ENCODE data around the gene C16orf54. TPM values are rescaled to one million over a fixed set of nuclear protein-coding genes. Genes with fewer than 3 reads are reported as not detected.
A peak's percentile ranks its signal among the peaks of the same experiment; 100 is the strongest.

The C16orf54 gene
- total and polyA plus RNA-seq, 9 of the 15 experiments (the other 6 are each of a cell fraction or from before 2014, with no cell fraction given): 0.09 TPM; not detected in 8

DNA sequence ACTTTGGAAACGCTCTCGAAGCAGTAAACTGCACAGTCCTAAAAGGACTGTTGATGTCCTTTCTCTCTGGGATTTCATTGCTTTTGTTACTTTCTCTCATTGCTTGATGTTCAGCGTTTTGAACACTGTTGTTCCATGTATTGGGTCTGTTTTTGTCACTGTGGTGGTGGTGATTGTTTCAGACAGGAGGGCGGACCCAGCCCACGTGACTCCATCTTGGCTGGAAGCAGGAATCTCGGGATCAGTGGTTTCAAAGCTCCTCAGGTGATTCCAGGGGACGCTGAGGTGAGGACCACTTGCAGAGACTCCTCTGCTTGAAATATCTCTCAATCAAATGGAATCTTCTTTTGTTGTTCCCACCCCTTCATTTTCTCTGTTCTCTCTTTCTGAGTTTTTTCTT, 18.3 kb downstream of the C16orf54 start:
- Histone ChIP-seq H3K27me3 (ENCODE audit: control insufficient read depth in 2 of 2, insufficient read depth in 2 of 2, low read length in 2 of 2) (no peaks in the 10 kb centered on the region), H3K4me3 (no peak overlapping the region), H3K9ac (ENCODE audit: insufficient read depth in 1 of 2, low read depth in 2 of 2, low read length in 2 of 2) (no peak overlapping the region; a peak in 1 of 4 replicates), H4K20me1 (replicated peaks; ENCODE audit: control insufficient read depth, insufficient read depth, low read length) (no peaks in the 10 kb centered on the region), H3K4me2 (ENCODE audit: insufficient read depth, low read length) (no peak overlapping the region), H3K36me3 (ENCODE audit: control insufficient read depth, insufficient read depth, low read length) (no peaks in the 10 kb centered on the region), H3K9me3 (replicated peaks; ENCODE audit: control insufficient read depth, insufficient read depth, low read depth, low read length) (no peaks in the 10 kb centered on the region), H3K79me2 (ENCODE audit: control insufficient read depth, insufficient read depth, low read length) (no peaks in the 10 kb centered on the region), H3K27ac (ENCODE audit: extremely low read depth, low read depth, low read length) (no peak overlapping the region), H2AFZ (ENCODE audit: low read depth, low read length) (peak overlapping the region; percentile 54), H3K9me1 (ENCODE audit: control insufficient read depth, insufficient read depth, low read length) (no peaks in the 10 kb centered on the region), H3K4me1 (replicated peaks in 1 of 2; ENCODE audit: control insufficient read depth in 2 of 2, insufficient read depth in 2 of 2, low read length in 2 of 2) (peaks cover 0 to 3% of the 10 kb centered on the region in 2 experiments; a peak in 4 of 5 replicates)
- ChIA-PET POLR2A (interaction anchor here (0.6 to 0.7 kb wide), 2 partner anchors 82 to 268 kb away, joined by 3 to 4 read pairs; partner anchors contain the start of gene INO80E), CTCF (ENCODE audit: low intra/inter-chr PET ratio) (no interaction called here)
- intact Hi-C loops (cut with micrococcal nuclease) (no loop called here), in situ Hi-C loops (cut with MboI) (no loop called here)
- BruUV-seq (replicated peaks): no TSS peak
- DNase-seq (ENCODE audit: extremely low read depth in 1 of 4, low spot score in 3 of 4): no peak
- WGBS (ENCODE audit: insufficient coverage, low coverage, missing lambda C conversion rate): 24% methylated on average over 6 of the region's 7 CpGs
- no peak for ATAC-seq
- no peak for TF ChIP-seq NCOA2 (IDR thresholded peaks at IDR 0.05; ENCODE audit: partially characterized antibody in 2 of 2)
- TF ChIP-seq HMGN3 (IDR thresholded peaks at IDR 0.05; ENCODE audit: borderline replicate concordance, extremely low read depth, insufficient read length, low read depth, low read length): no peak
- TF ChIP-seq, protein P1, sequence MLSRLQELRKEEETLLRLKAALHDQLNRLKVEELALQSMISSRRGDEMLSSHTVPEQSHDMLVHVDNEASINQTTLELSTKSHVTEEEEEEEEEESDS (CRISPR knock-in tag; IDR thresholded peaks at IDR 0.05): no peak
- peak; percentile 48; the same call in 1 of the 2 replicates for TF ChIP-seq RAD51 (IDR thresholded peaks at IDR 0.05; ENCODE audit: borderline replicate concordance, low read depth)
- TF ChIP-seq ETV6 (IDR thresholded peaks at IDR 0.05; ENCODE audit: borderline replicate concordance in 1 of 2, low read depth in 2 of 2, low read length in 1 of 2): no peak
- TF ChIP-seq ETV6 (CRISPR knock-in tag; IDR thresholded peaks at IDR 0.05; ENCODE audit: borderline replicate concordance): no peak
- TF ChIP-seq, protein P2, sequence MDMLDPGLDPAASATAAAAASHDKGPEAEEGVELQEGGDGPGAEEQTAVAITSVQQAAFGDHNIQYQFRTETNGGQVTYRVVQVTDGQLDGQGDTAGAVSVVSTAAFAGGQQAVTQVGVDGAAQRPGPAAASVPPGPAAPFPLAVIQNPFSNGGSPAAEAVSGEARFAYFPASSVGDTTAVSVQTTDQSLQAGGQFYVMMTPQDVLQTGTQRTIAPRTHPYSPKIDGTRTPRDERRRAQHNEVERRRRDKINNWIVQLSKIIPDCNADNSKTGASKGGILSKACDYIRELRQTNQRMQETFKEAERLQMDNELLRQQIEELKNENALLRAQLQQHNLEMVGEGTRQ (CRISPR knock-in tag; IDR thresholded peaks at IDR 0.05): peak; percentile 71
- TF ChIP-seq USF1 (CRISPR knock-in tag; IDR thresholded peaks at IDR 0.05): peak; percentile 60
- no peak for TF ChIP-seq THRAP3 (IDR thresholded peaks at IDR 0.05; ENCODE audit: borderline replicate concordance)
- FAIRE-seq: no peak
